Esophagus squamous epithelium (tissue), 4 donors: Measurements from ENCODE around the gene MCCD1.
"Not testable (repeated sequence)": the region's sequence is repeated elsewhere in the genome, so short reads cannot be mapped to it uniquely, and the experiment has no call there.

ENCODE experiments used
- POLR2A ChIP-seq, 4 donors: fragments of 450-650 bp; IDR thresholded peaks; one replicate each; pipeline ENCODE4 v1.6.1; 2017; ENCODE audit warnings: antibody characterized with exemption in 4 of 4, mild to moderate bottlenecking in 4 of 4, moderate library complexity in 3 of 4
- TF ChIP-seq, protein P1 (sequence below), 6 experiments: fragments of 450-650 bp in 4 of 6; fragments of 200-600 bp in 2 of 6; sonication (generic) in 2 of 6; IDR thresholded peaks; one replicate each; pipeline ENCODE4 v1.5.1; 2016 to 2019; ENCODE audit warnings: antibody characterized with exemption in 6 of 6, mild to moderate bottlenecking in 4 of 6, moderate library complexity in 4 of 6

DNA sequence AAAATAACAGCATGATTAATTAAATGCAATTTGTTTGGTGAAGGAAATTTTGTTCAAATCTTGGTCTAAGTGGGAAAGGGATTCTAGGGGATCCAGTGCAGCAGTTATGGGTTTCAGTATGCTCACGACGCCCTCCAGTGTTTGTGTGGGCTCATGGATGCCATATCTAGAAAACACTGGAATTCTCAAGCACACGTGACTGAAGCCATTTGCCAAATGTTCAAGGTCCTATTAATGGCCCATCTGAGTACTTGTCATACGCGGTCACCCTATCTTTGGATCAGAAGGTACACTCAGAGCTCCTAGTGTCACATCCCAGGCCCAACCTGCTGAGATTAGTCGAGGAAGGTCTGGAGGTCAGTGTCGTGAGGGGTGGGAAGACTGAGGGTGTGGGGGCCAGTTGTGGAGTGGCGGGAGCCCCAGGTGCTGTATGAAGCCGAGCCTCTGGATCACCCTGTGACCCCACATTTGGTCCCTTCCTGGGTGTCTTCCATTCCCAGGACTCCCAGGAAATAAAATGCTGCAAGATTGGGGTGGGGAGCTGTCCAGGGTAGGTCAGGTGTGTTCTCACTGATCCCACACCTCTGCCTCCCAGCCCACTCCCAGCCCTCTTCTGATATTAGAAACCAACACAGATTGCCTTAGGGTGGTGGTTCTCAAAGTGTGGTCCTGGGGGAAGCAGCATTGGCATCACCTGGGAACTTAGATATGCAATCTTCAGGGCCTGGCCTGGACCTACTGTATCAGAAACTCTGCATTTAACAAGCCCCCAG is 42.5 kb upstream of the MCCD1 start:
- TF ChIP-seq, protein P1, sequence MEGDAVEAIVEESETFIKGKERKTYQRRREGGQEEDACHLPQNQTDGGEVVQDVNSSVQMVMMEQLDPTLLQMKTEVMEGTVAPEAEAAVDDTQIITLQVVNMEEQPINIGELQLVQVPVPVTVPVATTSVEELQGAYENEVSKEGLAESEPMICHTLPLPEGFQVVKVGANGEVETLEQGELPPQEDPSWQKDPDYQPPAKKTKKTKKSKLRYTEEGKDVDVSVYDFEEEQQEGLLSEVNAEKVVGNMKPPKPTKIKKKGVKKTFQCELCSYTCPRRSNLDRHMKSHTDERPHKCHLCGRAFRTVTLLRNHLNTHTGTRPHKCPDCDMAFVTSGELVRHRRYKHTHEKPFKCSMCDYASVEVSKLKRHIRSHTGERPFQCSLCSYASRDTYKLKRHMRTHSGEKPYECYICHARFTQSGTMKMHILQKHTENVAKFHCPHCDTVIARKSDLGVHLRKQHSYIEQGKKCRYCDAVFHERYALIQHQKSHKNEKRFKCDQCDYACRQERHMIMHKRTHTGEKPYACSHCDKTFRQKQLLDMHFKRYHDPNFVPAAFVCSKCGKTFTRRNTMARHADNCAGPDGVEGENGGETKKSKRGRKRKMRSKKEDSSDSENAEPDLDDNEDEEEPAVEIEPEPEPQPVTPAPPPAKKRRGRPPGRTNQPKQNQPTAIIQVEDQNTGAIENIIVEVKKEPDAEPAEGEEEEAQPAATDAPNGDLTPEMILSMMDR (IDR thresholded peaks at IDR 0.05): not testable (repeated sequence)
- not testable (repeated sequence) for TF ChIP-seq POLR2A (IDR thresholded peaks at IDR 0.05)
